HepG2 (cell line): ENCODE results near the gene HACD2. TPM values are rescaled to one million over a fixed set of nuclear protein-coding genes. Genes with fewer than 3 reads are reported as not detected.

Experiments
- ATAC-seq: fragments of 200-7000 bp; cut with Tn5 transposase; 3 replicates; pipeline ENCODE4 v1.9.1; 2020; ENCODE audit warnings: mild to moderate bottlenecking, moderate library complexity
- BruUV-seq: library from RNA; stranded (reverse); fragments of 400-500 nt; replicated peaks from 2 replicates; lab custom pipeline; 2021; lab: Mats Ljungman, UMichigan
- CTCF ChIA-PET: fragments of 300-600 bp; formaldehyde crosslinking; extraction: SDS; loops from one replicate; lab custom pipeline; 2021; ENCODE audit warnings: low total read pairs, inconsistent platforms, low intra/inter-chr PET ratio; lab: Yijun Ruan, JAX
- POLR2A ChIA-PET: fragments of 350-600 bp; sonication (Branson Sonifier 250); formaldehyde crosslinking; loops from one replicate; lab custom pipeline; 2020; ENCODE audit warnings: antibody characterized with exemption, inconsistent platforms; lab: Yijun Ruan, JAX
- DNase-seq: peaks from one replicate; pipeline ENCODE4 v3.0.0-alpha.2; 2015; ENCODE audit warnings: low spot score
- FAIRE-seq: peaks from 3 replicates; lab custom pipeline; 2011; peaks lifted over from hg19 to GRCh38; lab: Jason Lieb, UNC
- H2AFZ ChIP-seq: one replicate; pipeline ENCODE4 v1.6.1; 2011; ENCODE audit warnings: low read length, inconsistent platforms
- H3K27ac ChIP-seq: fragments of 300-600 bp; 3 replicates; pipeline ENCODE4 v1.8.0; 2011; ENCODE audit warnings: mixed run types, mild to moderate bottlenecking, mixed read lengths, low read length, inconsistent platforms; ENCODE audit not compliant: insufficient read depth; ENCODE audit errors: extremely low read length
- H3K27me3 ChIP-seq, 2 experiments: fragments of 200-600 bp in 1 of 2; 2 replicates in 1 of 2; 3 replicates in 1 of 2; pipeline versions ENCODE4 v1.6.0 to v1.8.0; 2011; ENCODE audit warnings: low read length in 2 of 2, mild to moderate bottlenecking in 2 of 2, moderate library complexity in 2 of 2, inconsistent platforms in 1 of 2; ENCODE audit not compliant: insufficient read depth in 2 of 2, control insufficient read depth in 1 of 2
- H3K36me3 ChIP-seq, 2 experiments: fragments of 200-600 bp in 1 of 2; replicated peaks in 1 of 2; 2 replicates in 1 of 2; 3 replicates in 1 of 2; pipeline versions ENCODE4 v1.5.1 to v1.8.0; 2011; ENCODE audit warnings: low read length in 2 of 2, inconsistent platforms in 1 of 2; ENCODE audit not compliant: insufficient read depth in 2 of 2, control insufficient read depth in 1 of 2
- H3K4me1 ChIP-seq: 2 replicates; pipeline ENCODE4 v1.5.1; 2012; ENCODE audit warnings: low read length, inconsistent platforms; ENCODE audit not compliant: insufficient read depth
- H3K4me2 ChIP-seq: 2 replicates; pipeline ENCODE4 v1.6.0; 2011; ENCODE audit warnings: low read depth, low read length, inconsistent platforms
- H3K4me3 ChIP-seq, 3 experiments: fragments of 200-600 bp in 1 of 3; sonication (generic), shearing (Covaris generic) in 1 of 3; replicated peaks in 1 of 3; 2 replicates each; pipeline ENCODE4 v1.5.1; 2011 to 2016; ENCODE audit warnings: low read length in 3 of 3, inconsistent platforms in 2 of 3, low read depth in 2 of 3, mild to moderate bottlenecking in 2 of 3, control low read depth in 1 of 3, mixed read lengths in 1 of 3; ENCODE audit not compliant: insufficient read depth in 1 of 3
- H3K79me2 ChIP-seq: one replicate; pipeline ENCODE4 v1.6.1; 2011; ENCODE audit warnings: low read length, inconsistent platforms; ENCODE audit not compliant: insufficient read depth
- H3K9ac ChIP-seq: 2 replicates; pipeline ENCODE4 v1.6.0; 2011; ENCODE audit warnings: mild to moderate bottlenecking, low read depth, low read length, inconsistent platforms; ENCODE audit not compliant: insufficient read depth
- H3K9me3 ChIP-seq: 2 replicates; pipeline ENCODE4 v1.5.1; 2012; ENCODE audit warnings: mild to moderate bottlenecking, low read length
- H4K20me1 ChIP-seq: 2 replicates; pipeline ENCODE4 v1.6.0; 2011; ENCODE audit warnings: inconsistent platforms, mild to moderate bottlenecking, low read length, moderate library complexity; ENCODE audit not compliant: insufficient read depth
- CCDC6 ChIP-seq: sonication (generic); formaldehyde crosslinking; IDR thresholded peaks from 2 replicates; pipeline ENCODE4 v1.8.1; 2022; ENCODE audit warnings: mild to moderate bottlenecking, missing genetic modification reagents, moderate library complexity
- DMTF1 ChIP-seq: sonication (generic); formaldehyde crosslinking; IDR thresholded peaks from 2 replicates; pipeline ENCODE4 v1.4.0; 2020; ENCODE audit warnings: mild to moderate bottlenecking, missing genetic modification reagents
- EZH2 ChIP-seq: conservative IDR thresholded peaks from 2 replicates; pipeline ENCODE4 v1.6.1; 2012; ENCODE audit warnings: mild to moderate bottlenecking, low read depth, low read length, moderate library complexity
- GTF3A ChIP-seq: sonication (generic); formaldehyde crosslinking; conservative IDR thresholded peaks from 2 replicates; pipeline ENCODE4 v1.4.0; 2020; ENCODE audit warnings: mild to moderate bottlenecking, missing genetic modification reagents
- HOXD1 ChIP-seq: sonication (generic); formaldehyde crosslinking; IDR thresholded peaks from 2 replicates; pipeline ENCODE4 v1.5.0; 2020; ENCODE audit warnings: missing genetic modification reagents
- ISX ChIP-seq: sonication (generic); formaldehyde crosslinking; conservative IDR thresholded peaks from 2 replicates; pipeline ENCODE4 v1.5.0; 2020; ENCODE audit warnings: missing genetic modification reagents
- KDM4B ChIP-seq: sonication (generic); formaldehyde crosslinking; IDR thresholded peaks from 2 replicates; pipeline ENCODE4 v1.4.0; 2020; ENCODE audit warnings: missing genetic modification reagents
- POLR2AphosphoS5 ChIP-seq: IDR thresholded peaks from 2 replicates; pipeline ENCODE4 v1.6.1; 2012; ENCODE audit warnings: low read depth, low read length
- REST ChIP-seq, 2 experiments: IDR thresholded peaks; 2 replicates each; pipeline ENCODE4 v1.6.1; 2011 to 2012; ENCODE audit warnings: low read length in 2 of 2, borderline replicate concordance in 1 of 2, low read depth in 1 of 2, mild to moderate bottlenecking in 1 of 2, moderate library complexity in 1 of 2
- SNRNP70 ChIP-seq: fragments of 200-400 bp; formaldehyde crosslinking; IDR thresholded peaks from 2 replicates; pipeline ENCODE4 v1.6.1; 2017; ENCODE audit warnings: mild to moderate bottlenecking, low read depth, low read length, moderate library complexity
- STAT6 ChIP-seq: sonication (generic); formaldehyde crosslinking; IDR thresholded peaks from 2 replicates; pipeline ENCODE4 v1.4.0; 2020; ENCODE audit warnings: missing genetic modification reagents, mild to moderate bottlenecking, borderline replicate concordance
- WGBS: methylation state at CpG from one replicate; pipeline ENCODE4 v1.1.6; 2017; ENCODE audit warnings: low lambda C conversion rate; 5-methylcytosine and 5-hydroxymethylcytosine counted together
- in situ Hi-C: cut with HindIII; loops from 2 replicates; pipeline ENCODE4 v1.10.0; 2017; ENCODE audit warnings: low pct_unique_long_range_greater_than_20kb; ENCODE audit not compliant: extremely low pct_ligation_motif_present
- intact Hi-C: fragments of 100-400 bp; cut with micrococcal nuclease; formaldehyde crosslinking; loops from one replicate; pipeline ENCODE4 v1.10.0; 2022; ENCODE audit not compliant: unreplicated experiment
- polyA plus RNA-seq, 8 experiments: library from polyadenylated mRNA; depleted of rRNA in 3 of 8; stranded (reverse) in 7 of 8; unstranded in 1 of 8; fragments of >200 nt; fragmentation: Illumina TruSeq in 4 of 8; extraction: Trizol in 4 of 8; gene quantifications; 2 replicates each; pipeline versions ENCODE4 v1.2.1 to v1.2.3, GENCODE V29; 2011 to 2016; ENCODE audit warnings: low read depth in 4 of 8, missing spikeins in 1 of 8, mixed read lengths in 1 of 8; ENCODE audit not compliant: insufficient read depth in 1 of 8
- total RNA-seq, 5 experiments: library from RNA; depleted of rRNA; stranded (reverse); fragments of >200 nt; fragmentation: Illumina TruSeq; extraction: Trizol; gene quantifications; 2 replicates each; pipeline ENCODE4 v1.2.3, GENCODE V29; 2016; ENCODE audit warnings: low read depth in 1 of 5

HACD2 gene
- total and polyA plus RNA-seq, 2 of the 13 experiments (the other 11 are each of a cell fraction or from before 2014, with no cell fraction given), result 47.0 to 50.4 TPM

GRCh38 chr3:123597561-123597960, 12.7 kb upstream of the HACD2 start (continued):
- TF ChIP-seq EZH2 (no peak), SNRNP70 (no peak), POLR2AphosphoS5 (no peak), CCDC6 (CRISPR knock-in tag) (no peak), REST (IDR thresholded peaks at IDR 0.05; ENCODE audit: borderline replicate concordance in 1 of 2, low read depth in 1 of 2, low read length in 2 of 2) (no peak), GTF3A (CRISPR knock-in tag) (no peak), ISX (CRISPR knock-in tag) (no peak), KDM4B (CRISPR knock-in tag) (no peak)

- H3K27ac ChIP-seq, result no peak overlapping the region
- TF ChIP-seq STAT6 (CRISPR knock-in tag), result no peak
- TF ChIP-seq DMTF1 (CRISPR knock-in tag), result no peak
- no peak for TF ChIP-seq HOXD1 (CRISPR knock-in tag)
Measured at GRCh38 chr3:123595396-123596180, 10.7 kb upstream of the HACD2 start.

More at GRCh38 chr3:123595396-123596180, 10.7 kb upstream of the HACD2 start:
- Histone ChIP-seq H4K20me1 (no peaks in the 10 kb centered on the region), H3K9me3 (peaks cover 9% of the 10 kb centered on the region), H3K27me3 (no peaks in the 10 kb centered on the region), H3K4me1 (peaks cover 16% of the 10 kb centered on the region), H3K9ac (no peak overlapping the region), H3K4me3 (no peak overlapping the region), H3K4me2 (no peak overlapping the region), H3K79me2 (no peaks in the 10 kb centered on the region), H3K36me3 (no peaks in the 10 kb centered on the region; a peak in 1 of 5 replicates), H2AFZ (no peak overlapping the region)
- in situ Hi-C loops (no loop called here), intact Hi-C loops (no loop called here)
- CTCF ChIA-PET, result no interaction called here
- no peak for ATAC-seq
- BruUV-seq, result no TSS peak
- POLR2A ChIA-PET, result interaction anchor here (1.7 kb wide), 1 partner anchor 10 kb away, joined by 7 read pairs; no protein-coding TSS in a partner anchor
- WGBS, result 96% methylated on average over 5 of the region's 5 CpGs
- DNase-seq, result no peak
- no peak for FAIRE-seq
